RPMI8226 (cell line): ENCODE results near the gene ITM2C.

ENCODE experiments used
- DNase-seq: peaks from one replicate; pipeline ENCODE4 v3.0.0-alpha.2; 2015

Gene ITM2C

GRCh38 chr2:230893841-230894781 lies 29.4 kb downstream of the ITM2C start:
- DNase-seq: peak; percentile 77

GRCh38 chr2:230895536-230896345 lies 31.0 kb downstream of the ITM2C start:
- DNase-seq: peak; percentile 91

- no peak for DNase-seq
Measured at GRCh38 chr2:230896346-230897115, 31.8 kb downstream of the ITM2C start.

- no peak for DNase-seq
Measured at GRCh38 chr2:230898016-230898712, 33.4 kb downstream of the ITM2C start.

- no peak for DNase-seq
Measured at GRCh38 chr2:230898713-230899091, 34.0 kb downstream of the ITM2C start.

GRCh38 chr2:230899287-230899686 lies 34.5 kb downstream of the ITM2C start:
- no peak for DNase-seq

- DNase-seq: no peak
Measured at GRCh38 chr2:230899786-230900185, 35.0 kb downstream of the ITM2C start.

- no peak for DNase-seq
Measured at GRCh38 chr2:230900336-230900995, 35.7 kb downstream of the ITM2C start.

GRCh38 chr2:230901006-230901405 lies 36.3 kb downstream of the ITM2C start:
- no peak for DNase-seq

GRCh38 chr2:230902180-230902899 lies 37.6 kb downstream of the ITM2C start:
- peak; percentile 56 for DNase-seq

- DNase-seq: no peak
Measured at GRCh38 chr2:230903231-230904150, 38.7 kb downstream of the ITM2C start.

- no peak for DNase-seq
Measured at GRCh38 chr2:230904856-230905447, 40.2 kb downstream of the ITM2C start.

- no peak for DNase-seq
Measured at GRCh38 chr2:230905448-230906421, 41.0 kb downstream of the ITM2C start.

- DNase-seq: no peak
Measured at GRCh38 chr2:230906471-230907230, 41.9 kb downstream of the ITM2C start.

- no peak for DNase-seq
Measured at GRCh38 chr2:230907361-230908091, 42.8 kb downstream of the ITM2C start.

- no peak for DNase-seq
Measured at GRCh38 chr2:230908092-230908594, 43.4 kb downstream of the ITM2C start.
